GM23338 (cell line): ENCODE measurements around the gene OPN3. TPM values are rescaled to one million over a fixed set of nuclear protein-coding genes. Genes with fewer than 3 reads are reported as not detected.

Experiments
- ATAC-seq: fragments of 200-7000 bp; cut with Tn5 transposase; 3 replicates; pipeline ENCODE4 v1.9.1; 2020
- DNase-seq: peaks from one replicate; pipeline ENCODE4 v3.0.0-alpha.2; 2015; ENCODE audit warnings: low spot score
- H2AFZ ChIP-seq: fragments of 200-600 bp; sonication (generic); 2 replicates; pipeline ENCODE4 v1.8.0; 2016; ENCODE audit warnings: antibody characterized with exemption, mild to moderate bottlenecking, moderate library complexity
- H3F3A ChIP-seq: fragments of 200-600 bp; sonication (generic); replicated peaks from 2 replicates; pipeline ENCODE4 v1.8.0; 2017; ENCODE audit warnings: antibody characterized with exemption, mixed run types, low read depth
- H3K27ac ChIP-seq: fragments of 200-600 bp; sonication (generic); 2 replicates; pipeline ENCODE4 v1.6.1; 2016; ENCODE audit warnings: low read depth
- H3K27me3 ChIP-seq: fragments of 200-600 bp; sonication (generic); 2 replicates; pipeline ENCODE4 v1.8.0; 2016; ENCODE audit warnings: mild to moderate bottlenecking, mixed run types, moderate library complexity; ENCODE audit not compliant: insufficient read depth
- H3K36me3 ChIP-seq: fragments of 200-600 bp; sonication (generic); 2 replicates; pipeline ENCODE4 v1.8.0; 2016; ENCODE audit warnings: mild to moderate bottlenecking; ENCODE audit not compliant: insufficient read depth
- H3K4me1 ChIP-seq: fragments of 200-600 bp; sonication (generic); 2 replicates; pipeline ENCODE4 v1.8.0; 2016; ENCODE audit warnings: mild to moderate bottlenecking, moderate library complexity; ENCODE audit not compliant: insufficient read depth
- H3K4me2 ChIP-seq: fragments of 200-600 bp; sonication (generic); 2 replicates; pipeline ENCODE4 v1.7.1; 2017; ENCODE audit warnings: mixed run types
- H3K4me3 ChIP-seq: fragments of 200-600 bp; sonication (generic); 2 replicates; pipeline ENCODE4 v1.6.1; 2016; ENCODE audit warnings: mixed run types
- H3K79me2 ChIP-seq: fragments of 200-600 bp; sonication (generic); replicated peaks from 2 replicates; pipeline ENCODE4 v1.8.0; 2017; ENCODE audit warnings: mild to moderate bottlenecking; ENCODE audit not compliant: insufficient read depth
- H3K9me2 ChIP-seq: fragments of 200-600 bp; sonication (generic); 2 replicates; pipeline ENCODE4 v1.8.0; 2017; ENCODE audit not compliant: insufficient read depth
- H4K20me1 ChIP-seq: fragments of 200-600 bp; sonication (generic); replicated peaks from 2 replicates; pipeline ENCODE4 v1.8.0; 2017; ENCODE audit warnings: mild to moderate bottlenecking; ENCODE audit not compliant: insufficient read depth
- H3K27ac Mint-ChIP-seq: 2 replicates; pipeline ENCODE4 v1.8.0; 2020; ENCODE audit warnings: inconsistent platforms, mild to moderate bottlenecking, moderate library complexity, mixed read lengths
- H3K27me3 Mint-ChIP-seq: 3 replicates; pipeline ENCODE4 v1.8.0; 2022; ENCODE audit warnings: low read depth, mild to moderate bottlenecking, moderate library complexity, mixed read lengths, inconsistent platforms; ENCODE audit not compliant: insufficient read depth, poor library complexity
- H3K36me3 Mint-ChIP-seq: 3 replicates; pipeline ENCODE4 v1.8.0; 2021; ENCODE audit warnings: low read depth, mild to moderate bottlenecking, inconsistent platforms, moderate library complexity, mixed read lengths
- H3K4me1 Mint-ChIP-seq: 3 replicates; pipeline ENCODE4 v1.8.0; 2020; ENCODE audit warnings: mild to moderate bottlenecking, inconsistent platforms, mixed read lengths
- H3K4me3 Mint-ChIP-seq: 3 replicates; pipeline ENCODE4 v1.8.0; 2021; ENCODE audit warnings: moderate library complexity, mild to moderate bottlenecking, inconsistent platforms, mixed read lengths
- H3K9me3 Mint-ChIP-seq: 3 replicates; pipeline ENCODE4 v1.8.0; 2020; ENCODE audit warnings: moderate library complexity, mild to moderate bottlenecking, inconsistent platforms, mixed read lengths
- CREB1 ChIP-seq: fragments of 250-450 bp; sonication (Bioruptor Pico); IDR thresholded peaks from 2 replicates; pipeline ENCODE4 v1.5.0; 2020; ENCODE audit warnings: low read depth, mild to moderate bottlenecking, moderate library complexity
- CTCF ChIP-seq, 2 experiments: fragments of 200-600 bp in 1 of 2; sonication (generic) in 1 of 2; conservative IDR thresholded peaks; 2 replicates each; pipeline versions ENCODE4 v1.5.1 to v1.6.1; 2016 to 2017; ENCODE audit warnings: antibody characterized with exemption in 2 of 2, low read depth in 2 of 2, mild to moderate bottlenecking in 2 of 2, moderate library complexity in 1 of 2
- ETS1 ChIP-seq: IDR thresholded peaks from 2 replicates; pipeline ENCODE4 v1.6.1; 2016; ENCODE audit warnings: antibody characterized with exemption
- EZH2 ChIP-seq: fragments of 200-600 bp; sonication (generic); IDR thresholded peaks from one replicate; pipeline ENCODE4 v1.8.0; 2017; ENCODE audit warnings: antibody characterized with exemption, mild to moderate bottlenecking, low read depth; ENCODE audit not compliant: unreplicated experiment
- EZH2phosphoT487 ChIP-seq: fragments of 200-600 bp; sonication (generic); IDR thresholded peaks from one replicate; pipeline ENCODE4 v1.8.1; 2018; ENCODE audit warnings: antibody characterized with exemption; ENCODE audit not compliant: unreplicated experiment
- JUNB ChIP-seq: IDR thresholded peaks from one replicate; pipeline ENCODE4 v1.6.1; 2016; ENCODE audit warnings: antibody characterized with exemption; ENCODE audit not compliant: unreplicated experiment
- NANOG ChIP-seq: IDR thresholded peaks from 2 replicates; pipeline ENCODE4 v1.6.1; 2016; ENCODE audit warnings: antibody characterized with exemption, borderline replicate concordance
- POLR2AphosphoS5 ChIP-seq: IDR thresholded peaks from 2 replicates; pipeline ENCODE4 v1.6.1; 2016; ENCODE audit warnings: antibody characterized with exemption, low read depth
- REST ChIP-seq: IDR thresholded peaks from one replicate; pipeline ENCODE4 v1.6.1; 2018; ENCODE audit warnings: antibody characterized with exemption; ENCODE audit not compliant: unreplicated experiment
- STAT1 ChIP-seq: IDR thresholded peaks from one replicate; pipeline ENCODE4 v1.6.1; 2016; ENCODE audit warnings: antibody characterized with exemption; ENCODE audit not compliant: unreplicated experiment
- ZNF114 ChIP-seq: fragments of 250-450 bp; sonication (Bioruptor Pico); IDR thresholded peaks from 2 replicates; pipeline ENCODE4 v1.5.0; 2020; ENCODE audit warnings: mild to moderate bottlenecking, moderate library complexity
- ZNF331 ChIP-seq: fragments of 250-450 bp; sonication (Bioruptor Pico); IDR thresholded peaks from 2 replicates; pipeline ENCODE4 v1.5.0; 2020; ENCODE audit warnings: low read depth, mild to moderate bottlenecking, moderate library complexity
- ZNF462 ChIP-seq: fragments of 250-450 bp; sonication (Bioruptor Pico); IDR thresholded peaks from 2 replicates; pipeline ENCODE4 v1.5.0; 2020; ENCODE audit warnings: mild to moderate bottlenecking, moderate library complexity
- polyA plus RNA-seq: library from polyadenylated mRNA; unstranded; fragments of >200 nt; fragmentation: Nextera tagmentation; extraction: Ambion mirVana; gene quantifications from 2 replicates; pipeline ENCODE4 v1.2.1, GENCODE V29; 2016
- total RNA-seq: library from RNA; depleted of rRNA; stranded (reverse); fragments of >200 nt; shearing (Covaris generic); gene quantifications from 2 replicates; pipeline ENCODE4 v1.2.3, GENCODE V29; 2014

Gene OPN3
- total and polyA plus RNA-seq, 2 experiments from 2014 or later, result 23.7 to 46.8 TPM

GRCh38 chr1:241647658-241648057 lies 7.5 kb upstream of the OPN3 start:
- TF ChIP-seq JUNB, result no peak
- TF ChIP-seq ETS1, result no peak
- no peak for TF ChIP-seq EZH2
- TF ChIP-seq ZNF114 (CRISPR knock-in tag), result no peak
- TF ChIP-seq NANOG, result no peak
- no peak for TF ChIP-seq STAT1
- TF ChIP-seq CREB1, result no peak
- TF ChIP-seq POLR2AphosphoS5, result no peak
- TF ChIP-seq EZH2phosphoT487, result no peak
- TF ChIP-seq ZNF462 (CRISPR knock-in tag), result no peak
- TF ChIP-seq REST, result no peak
- TF ChIP-seq ZNF331 (CRISPR knock-in tag), result no peak
- no peak for TF ChIP-seq CTCF (conservative IDR thresholded peaks at IDR 0.05; ENCODE audit: low read depth in 2 of 2)
- no peak for ATAC-seq
- peaks cover 2% of the 10 kb centered on the region; the same call in 2 of the 3 replicates for H3K9me3 Mint-ChIP-seq

More at GRCh38 chr1:241647658-241648057, 7.5 kb upstream of the OPN3 start:
- Mint-ChIP-seq H3K4me1 (peaks cover 14% of the 10 kb centered on the region), H3K27me3 (peaks cover 1% of the 10 kb centered on the region), H3K27ac (no peak overlapping the region), H3K4me3 (no peak overlapping the region), H3K36me3 (no peaks in the 10 kb centered on the region)
- Histone ChIP-seq H3K36me3 (no peaks in the 10 kb centered on the region), H3K79me2 (no peaks in the 10 kb centered on the region), H3K9me2 (no peaks in the 10 kb centered on the region; the same call in 1 of the 2 replicates), H3K27ac (no peak overlapping the region), H3K27me3 (no peaks in the 10 kb centered on the region), H4K20me1 (no peaks in the 10 kb centered on the region), H2AFZ (no peak overlapping the region), H3K4me2 (no peak overlapping the region), H3F3A (no peaks in the 10 kb centered on the region), H3K4me1 (no peaks in the 10 kb centered on the region), H3K4me3 (no peak overlapping the region)
- no peak for DNase-seq
